ENCODE measurements around the gene RGL1. TPM values are rescaled to one million over a fixed set of nuclear protein-coding genes. Genes with fewer than 3 reads are reported as not detected.

The RGL1 gene
- total RNA-seq, 1 experiment from 2014 or later = 1.3 TPM

GRCh38 chr1:183841950-183842794 is 37.3 kb downstream of the RGL1 start:
- Histone ChIP-seq H3K27me3 (ENCODE audit: insufficient read depth, low read length) (no peaks in the 10 kb centered on the region), H4K20me1 (ENCODE audit: insufficient read depth) (no peaks in the 10 kb centered on the region), H3K9me2 (ENCODE audit: insufficient read depth) (no peaks in the 10 kb centered on the region), H3K4me2 (ENCODE audit: low read length) (no peak overlapping the region), H3K79me2 (ENCODE audit: insufficient read depth, low read length) (no peaks in the 10 kb centered on the region), H3K4me1 (ENCODE audit: control insufficient read depth in 1 of 2, insufficient read depth in 2 of 2, low read length in 2 of 2) (peaks cover 3 to 7% of the 10 kb centered on the region in 2 experiments; a peak in 3 of 4 replicates), H3K9ac (ENCODE audit: low read length) (no peak overlapping the region), H3K4me3 (replicated peaks in 1 of 2; ENCODE audit: low read depth in 1 of 2, low read length in 2 of 2) (no peak overlapping the region), H2AFZ (ENCODE audit: low read depth, low read length, poor library complexity, severe bottlenecking) (no peak overlapping the region), H3K27ac (ENCODE audit: low read depth, low read length) (no peak overlapping the region), H3K9me3 (ENCODE audit: control insufficient read depth in 1 of 2, insufficient read depth in 1 of 2, low read depth in 1 of 2, low read length in 2 of 2) (no peaks in the 10 kb centered on the region), H3K36me3 (ENCODE audit: control insufficient read depth in 1 of 2, insufficient read depth in 2 of 2, low read length in 2 of 2) (no peaks in the 10 kb centered on the region)
- intact Hi-C loops (cut with micrococcal nuclease) = no loop called here
- ChIA-PET RAD21 (ENCODE audit: low non-redundant PET in 1 of 2, low total read pairs in 2 of 2, uncharacterized antibody in 2 of 2, unreplicated experiment in 2 of 2) (no interaction called here), CTCF (no interaction called here), POLR2A (no interaction called here)
- TF ChIP-seq SIN3A (IDR thresholded peaks at IDR 0.05; ENCODE audit: low read depth) (no peak), ZFX (IDR thresholded peaks at IDR 0.05) (no peak), RAD21 (IDR thresholded peaks at IDR 0.05; ENCODE audit: low read depth) (no peak)
- TF ChIP-seq, protein P1, sequence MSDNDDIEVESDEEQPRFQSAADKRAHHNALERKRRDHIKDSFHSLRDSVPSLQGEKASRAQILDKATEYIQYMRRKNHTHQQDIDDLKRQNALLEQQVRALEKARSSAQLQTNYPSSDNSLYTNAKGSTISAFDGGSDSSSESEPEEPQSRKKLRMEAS (IDR thresholded peaks at IDR 0.05) = no peak
- DNase-seq (ENCODE audit: low read depth, low spot score) (no peak), ATAC-seq (no peak)
- no TSS peak for BruUV-seq (replicated peaks)

DNA sequence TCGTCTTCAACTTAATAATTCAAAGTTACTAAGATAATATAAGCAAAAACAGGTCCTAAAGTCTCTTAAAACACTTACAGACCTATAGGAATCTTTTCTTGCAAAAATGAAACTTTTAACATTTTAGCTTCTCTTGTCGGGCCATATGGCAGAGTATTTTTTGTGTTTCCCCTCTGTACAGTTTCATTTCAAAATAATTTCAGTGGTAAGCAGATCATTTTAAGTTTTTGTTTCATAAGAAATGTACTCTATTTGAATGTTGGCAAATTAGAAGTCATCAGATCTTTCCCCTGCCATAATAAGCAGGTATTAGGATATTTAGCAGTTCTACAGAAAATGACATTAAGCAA is 37.9 kb downstream of the RGL1 start:
- RAD21 ChIA-PET (ENCODE audit: low non-redundant PET in 1 of 2, low total read pairs in 2 of 2, uncharacterized antibody in 2 of 2, unreplicated experiment in 2 of 2) = no interaction called here
- H3K79me2 ChIP-seq (ENCODE audit: insufficient read depth, low read length) = no peaks in the 10 kb centered on the region
- H3K9ac ChIP-seq (ENCODE audit: low read length) = no peak overlapping the region
- no peak overlapping the region for H2AFZ ChIP-seq (ENCODE audit: low read depth, low read length, poor library complexity, severe bottlenecking)
- no peaks in the 10 kb centered on the region for H3K36me3 ChIP-seq (ENCODE audit: control insufficient read depth in 1 of 2, insufficient read depth in 2 of 2, low read length in 2 of 2)
- no peaks in the 10 kb centered on the region for H4K20me1 ChIP-seq (ENCODE audit: insufficient read depth)
- no TSS peak for BruUV-seq (replicated peaks)
- no peaks in the 10 kb centered on the region for H3K9me3 ChIP-seq (ENCODE audit: control insufficient read depth in 1 of 2, insufficient read depth in 1 of 2, low read depth in 1 of 2, low read length in 2 of 2)
- no peak overlapping the region for H3K4me2 ChIP-seq (ENCODE audit: low read length)
- intact Hi-C loops (cut with micrococcal nuclease) = no loop called here
- ATAC-seq (no peak), DNase-seq (ENCODE audit: low read depth, low spot score) (no peak)
- POLR2A ChIA-PET = no interaction called here
- no peaks in the 10 kb centered on the region for H3K9me2 ChIP-seq (ENCODE audit: insufficient read depth)
- no peak overlapping the region for H3K4me3 ChIP-seq (replicated peaks in 1 of 2; ENCODE audit: low read depth in 1 of 2, low read length in 2 of 2)
- no peak overlapping the region for H3K27ac ChIP-seq (ENCODE audit: low read depth, low read length)
- CTCF ChIA-PET = no interaction called here
- no peaks in the 10 kb centered on the region for H3K27me3 ChIP-seq (ENCODE audit: insufficient read depth, low read length)
- H3K4me1 ChIP-seq (ENCODE audit: control insufficient read depth in 1 of 2, insufficient read depth in 2 of 2, low read length in 2 of 2) = peaks cover 3 to 7% of the 10 kb centered on the region in 2 experiments; a peak in 3 of 4 replicates
- TF ChIP-seq, protein P1 (IDR thresholded peaks at IDR 0.05) = no peak
- TF ChIP-seq FOSL1 (IDR thresholded peaks at IDR 0.05; ENCODE audit: low read depth) (no peak), EZH2phosphoT487 (IDR thresholded peaks at IDR 0.05; ENCODE audit: borderline replicate concordance) (no peak), CTCF (IDR thresholded peaks at IDR 0.05 in 2 of 3, conservative IDR thresholded peaks at IDR 0.05 in 1 of 3; ENCODE audit: borderline replicate concordance in 1 of 3, insufficient read depth in 1 of 3, low read depth in 2 of 3, low read length in 2 of 3) (no peak), SP1 (IDR thresholded peaks at IDR 0.05; ENCODE audit: low read depth) (no peak), ATF3 (IDR thresholded peaks at IDR 0.05) (no peak)
- TF ChIP-seq, protein P2, sequence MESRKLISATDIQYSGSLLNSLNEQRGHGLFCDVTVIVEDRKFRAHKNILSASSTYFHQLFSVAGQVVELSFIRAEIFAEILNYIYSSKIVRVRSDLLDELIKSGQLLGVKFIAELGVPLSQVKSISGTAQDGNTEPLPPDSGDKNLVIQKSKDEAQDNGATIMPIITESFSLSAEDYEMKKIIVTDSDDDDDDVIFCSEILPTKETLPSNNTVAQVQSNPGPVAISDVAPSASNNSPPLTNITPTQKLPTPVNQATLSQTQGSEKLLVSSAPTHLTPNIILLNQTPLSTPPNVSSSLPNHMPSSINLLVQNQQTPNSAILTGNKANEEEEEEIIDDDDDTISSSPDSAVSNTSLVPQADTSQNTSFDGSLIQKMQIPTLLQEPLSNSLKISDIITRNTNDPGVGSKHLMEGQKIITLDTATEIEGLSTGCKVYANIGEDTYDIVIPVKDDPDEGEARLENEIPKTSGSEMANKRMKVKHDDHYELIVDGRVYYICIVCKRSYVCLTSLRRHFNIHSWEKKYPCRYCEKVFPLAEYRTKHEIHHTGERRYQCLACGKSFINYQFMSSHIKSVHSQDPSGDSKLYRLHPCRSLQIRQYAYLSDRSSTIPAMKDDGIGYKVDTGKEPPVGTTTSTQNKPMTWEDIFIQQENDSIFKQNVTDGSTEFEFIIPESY (IDR thresholded peaks at IDR 0.05; ENCODE audit: extremely low read depth, insufficient replicate concordance, low read length) = no peak
